H7 (cell line): ENCODE data around the gene EXTL1. TPM values are rescaled to one million over a fixed set of nuclear protein-coding genes. Genes with fewer than 3 reads are reported as not detected.

Experiments used
- DNase-seq: peaks from one replicate; pipeline ENCODE4 v3.0.0; 2012
- H3K27me3 ChIP-seq: 2 replicates; pipeline ENCODE4 v1.6.0; 2011; ENCODE audit warnings: mild to moderate bottlenecking, low read length; ENCODE audit not compliant: control insufficient read depth, insufficient read depth
- H3K36me3 ChIP-seq: replicated peaks from 2 replicates; pipeline ENCODE4 v1.5.1; 2011; ENCODE audit warnings: low read length; ENCODE audit not compliant: control insufficient read depth, insufficient read depth
- H3K4me3 ChIP-seq: 2 replicates; pipeline ENCODE4 v1.5.1; 2011; ENCODE audit warnings: low read depth, mild to moderate bottlenecking, control low read depth, low read length, moderate library complexity; ENCODE audit not compliant: insufficient read depth
- total RNA-seq: library from RNA; depleted of rRNA; stranded (reverse); fragments of >200 nt; shearing (Covaris generic); gene quantifications from 2 replicates; pipeline ENCODE4 v1.2.3, GENCODE V29; 2014

EXTL1 gene
- total RNA-seq, 1 experiment from 2014 or later, result 0.38 TPM

- no peak for DNase-seq
- peaks cover 2% of the 10 kb centered on the region for H3K36me3 ChIP-seq
Observed at GRCh38 chr1:25991937-25992688, 29.5 kb upstream of the EXTL1 start.

GRCh38 chr1:25992689-25993171 is 28.8 kb upstream of the EXTL1 start:
- Histone ChIP-seq H3K27me3 (no peaks in the 10 kb centered on the region), H3K4me3 (no peak overlapping the region)
- no peak for DNase-seq

More at GRCh38 chr1:25991937-25992688, 29.5 kb upstream of the EXTL1 start:
- Histone ChIP-seq H3K4me3 (no peak overlapping the region), H3K27me3 (no peaks in the 10 kb centered on the region)

GRCh38 chr1:25993197-25993951 is 28.2 kb upstream of the EXTL1 start:
- H3K4me3 ChIP-seq, result no peak overlapping the region
- H3K27me3 ChIP-seq, result no peaks in the 10 kb centered on the region
- DNase-seq, result peak; percentile 56

More at GRCh38 chr1:25992689-25993171, 28.8 kb upstream of the EXTL1 start:
- H3K36me3 ChIP-seq, result peaks cover 2% of the 10 kb centered on the region

GRCh38 chr1:25994402-25995150 is 27.0 kb upstream of the EXTL1 start:
- no peaks in the 10 kb centered on the region; the same call in 1 of the 2 replicates for H3K27me3 ChIP-seq
- no peak overlapping the region for H3K4me3 ChIP-seq
- DNase-seq, result no peak
- H3K36me3 ChIP-seq, result no peaks in the 10 kb centered on the region; the same call in 1 of the 2 replicates

More at GRCh38 chr1:25993197-25993951, 28.2 kb upstream of the EXTL1 start:
- H3K36me3 ChIP-seq, result peaks cover 1% of the 10 kb centered on the region

GRCh38 chr1:25996966-25997827 is 24.4 kb upstream of the EXTL1 start:
- H3K4me3 ChIP-seq, result peak overlapping the region; percentile 75
- DNase-seq, result no peak

GRCh38 chr1:25997828-25998761 is 23.5 kb upstream of the EXTL1 start, which contains the start of gene PAFAH2:
Gene PAFAH2 (minus strand): TSS chr1:25998063. CDS start chr1:25990816, 7,247 bp downstream.
- no peaks in the 10 kb centered on the region for H3K36me3 ChIP-seq
- DNase-seq, result peak; percentile 94
- no peaks in the 10 kb centered on the region; the same call in 1 of the 2 replicates for H3K27me3 ChIP-seq

More at GRCh38 chr1:25996966-25997827, 24.4 kb upstream of the EXTL1 start:
- no peaks in the 10 kb centered on the region for H3K36me3 ChIP-seq
- H3K27me3 ChIP-seq, result no peaks in the 10 kb centered on the region; the same call in 1 of the 2 replicates

GRCh38 chr1:25999041-25999800 is 22.4 kb upstream of the EXTL1 start:
- Histone ChIP-seq H3K36me3 (no peaks in the 10 kb centered on the region), H3K4me3 (no peak overlapping the region), H3K27me3 (no peaks in the 10 kb centered on the region; the same call in 1 of the 2 replicates)
- DNase-seq, result no peak

More at GRCh38 chr1:25997828-25998761, 23.5 kb upstream of the EXTL1 start, which contains the start of gene PAFAH2:
- H3K4me3 ChIP-seq, result peak within 1 kb of the TSS; percentile 75

GRCh38 chr1:26003262-26003661 is 18.3 kb upstream of the EXTL1 start:
- DNase-seq, result no peak
- H3K36me3 ChIP-seq, result no peaks in the 10 kb centered on the region
- no peak overlapping the region for H3K4me3 ChIP-seq
- H3K27me3 ChIP-seq, result no peaks in the 10 kb centered on the region; the same call in 1 of the 2 replicates

GRCh38 chr1:26003756-26004155 is 17.8 kb upstream of the EXTL1 start:
- H3K27me3 ChIP-seq, result no peaks in the 10 kb centered on the region; the same call in 1 of the 2 replicates
- no peak for DNase-seq
- no peak overlapping the region for H3K4me3 ChIP-seq
- H3K36me3 ChIP-seq, result no peaks in the 10 kb centered on the region

- H3K27me3 ChIP-seq, result no peaks in the 10 kb centered on the region
- DNase-seq, result no peak
- no peaks in the 10 kb centered on the region for H3K36me3 ChIP-seq
- H3K4me3 ChIP-seq, result no peak overlapping the region
Observed at GRCh38 chr1:26005434-26006105, 16.0 kb upstream of the EXTL1 start.

- H3K4me3 ChIP-seq, result no peak overlapping the region
- DNase-seq, result no peak
- H3K36me3 ChIP-seq, result no peaks in the 10 kb centered on the region
- H3K27me3 ChIP-seq, result no peaks in the 10 kb centered on the region
Observed at GRCh38 chr1:26006710-26007109, 14.9 kb upstream of the EXTL1 start.
